ENCODE data around the gene SULT1B1. TPM values are rescaled to one million over a fixed set of nuclear protein-coding genes. Genes with fewer than 3 reads are reported as not detected.

SULT1B1 gene
- total and polyA plus RNA-seq, 2 of the 8 experiments (the other 6 are each of a cell fraction or from before 2014, with no cell fraction given) = not detected

DNA sequence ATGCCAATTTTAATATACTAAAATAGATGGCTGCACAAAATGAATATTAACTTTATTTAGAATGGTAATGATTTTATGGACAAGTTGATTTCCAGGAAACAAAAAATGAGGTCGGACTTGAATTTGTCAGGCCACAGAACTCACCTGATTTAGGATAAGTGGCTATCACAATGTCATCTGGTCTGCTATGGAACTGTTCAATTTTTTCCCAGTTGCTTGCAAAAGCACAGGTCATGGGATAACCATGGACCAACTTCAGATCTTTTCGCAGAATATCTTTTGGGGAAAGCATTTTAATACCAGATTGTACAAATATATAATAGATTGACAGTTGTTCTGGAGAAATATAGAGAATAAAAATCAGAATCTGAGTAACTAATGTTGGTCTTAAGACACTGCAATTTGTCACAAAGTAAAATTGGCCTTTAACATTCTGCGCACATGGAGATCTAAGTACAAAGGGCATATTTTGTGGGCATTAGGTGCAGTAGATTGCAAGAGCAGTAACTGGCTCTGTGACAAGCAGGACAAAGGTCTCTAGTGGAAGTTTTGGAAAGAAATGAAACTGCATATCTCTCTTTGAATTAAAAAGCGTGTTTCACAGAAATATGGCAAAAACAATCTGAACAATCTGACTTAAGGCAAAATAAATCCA is 5.4 kb downstream of the SULT1B1 start:
- FAIRE-seq (no peak), DNase-seq (ENCODE audit: low read depth in 1 of 2, low spot score in 2 of 2) (no peak)
- Histone ChIP-seq H3K27me3 (replicated peaks in 1 of 4; ENCODE audit: control insufficient read depth in 3 of 4, extremely low read depth in 1 of 4, insufficient read depth in 3 of 4, low read length in 3 of 4) (no peaks in the 10 kb centered on the region), H3K18ac (ENCODE audit: extremely low read depth, low read length) (no peak overlapping the region), H2BK15ac (ENCODE audit: low read length) (no peak overlapping the region), H4K5ac (ENCODE audit: insufficient read length, low read depth, low read length) (no peak overlapping the region), H3K23me2 (ENCODE audit: low read depth, low read length) (peaks cover 2% of the 10 kb centered on the region; the same call in 1 of the 2 replicates), H3K4me1 (replicated peaks in 1 of 4; ENCODE audit: control insufficient read depth in 3 of 4, insufficient read depth in 4 of 4, low read length in 3 of 4) (no peaks in the 10 kb centered on the region), H2AFZ (ENCODE audit: low read length) (no peak overlapping the region), H2BK5ac (ENCODE audit: low read depth, low read length) (no peak overlapping the region), H3K14ac (ENCODE audit: insufficient read length) (no peak overlapping the region), H3K4me2 (ENCODE audit: insufficient read depth in 1 of 2, low read depth in 2 of 2, low read length in 2 of 2) (no peak overlapping the region), H4K20me1 (replicated peaks in 1 of 2; ENCODE audit: control insufficient read depth in 1 of 2, insufficient read depth in 2 of 2, low read length in 2 of 2) (no peaks in the 10 kb centered on the region), H4K8ac (ENCODE audit: extremely low read depth, insufficient read depth, low read length) (no peak overlapping the region), H3K9me3 (ENCODE audit: insufficient read depth in 2 of 2, low read depth in 1 of 2, low read length in 1 of 2) (no peaks in the 10 kb centered on the region), H3K79me2 (ENCODE audit: control insufficient read depth in 1 of 2, insufficient read depth in 2 of 2, low read length in 2 of 2) (no peaks in the 10 kb centered on the region), H2BK120ac (replicated peaks; ENCODE audit: low read depth, low read length) (no peak overlapping the region), H3K27ac (ENCODE audit: low read depth, low read length) (no peak overlapping the region), H4K91ac (replicated peaks; ENCODE audit: insufficient read length, low read length) (no peak overlapping the region), H3K36me3 (ENCODE audit: control insufficient read depth in 2 of 4, insufficient read depth in 4 of 4, low read length in 3 of 4) (no peaks in the 10 kb centered on the region), H3K9ac (replicated peaks in 1 of 4; ENCODE audit: extremely low read depth in 1 of 4, low read depth in 3 of 4, low read length in 3 of 4) (no peak overlapping the region), H2BK20ac (ENCODE audit: low read length) (no peak overlapping the region), H3K23ac (ENCODE audit: insufficient read length) (no peak overlapping the region), H3K56ac (replicated peaks; ENCODE audit: insufficient read length, low read depth, low read length) (no peak overlapping the region), H3K4ac (replicated peaks; ENCODE audit: insufficient read length, low read depth, low read length) (no peak overlapping the region), H3K4me3 (ENCODE audit: extremely low read depth in 1 of 4, insufficient read depth in 2 of 4, low read depth in 3 of 4, low read length in 4 of 4) (no peak overlapping the region), H3K79me1 (ENCODE audit: low read depth, low read length) (no peaks in the 10 kb centered on the region), H2BK12ac (ENCODE audit: low read depth, low read length) (no peak overlapping the region), H2AK5ac (ENCODE audit: low read depth, low read length) (no peak overlapping the region)
- CTCF ChIA-PET (ENCODE audit: partially characterized antibody) = no interaction called here
- POLR2A ChIA-PET (ENCODE audit: partially characterized antibody) = no interaction called here
- WGBS, 2 experiments (ENCODE audit: extremely low coverage in 1 of 2, insufficient coverage in 1 of 2, insufficient read length in 1 of 2, insufficient replicate concordance in 2 of 2, low coverage in 1 of 2, low lambda C conversion rate in 2 of 2, missing lambda C conversion rate in 1 of 2) = 86% methylated on average over 4 of the region's 4 CpGs; no CpG with 5 or more reads in 1 of the 2 experiments
- TF ChIP-seq ASH2L (IDR thresholded peaks at IDR 0.05; ENCODE audit: low read length) (no peak), BCL11A (IDR thresholded peaks at IDR 0.05; ENCODE audit: low read depth in 2 of 2, low read length in 2 of 2) (no peak), GTF2F1 (IDR thresholded peaks at IDR 0.05; ENCODE audit: borderline replicate concordance, low read depth, low read length) (no peak), ZNF274 (IDR thresholded peaks at IDR 0.05; ENCODE audit: borderline replicate concordance, extremely low read depth, low read length) (no peak), SIX5 (IDR thresholded peaks at IDR 0.05; ENCODE audit: low read depth, low read length) (no peak), RXRA (IDR thresholded peaks at IDR 0.05; ENCODE audit: insufficient read depth, low read depth, low read length) (no peak), CHD1 (IDR thresholded peaks at IDR 0.05; ENCODE audit: low read depth, low read length) (no peak), TAF7 (optimal IDR thresholded peaks at IDR 0.05; ENCODE audit: borderline replicate concordance, low read depth, low read length) (no peak), SIRT6 (IDR thresholded peaks at IDR 0.05; ENCODE audit: low read length) (no peak), SP1 (IDR thresholded peaks at IDR 0.05; ENCODE audit: low read depth, low read length) (no peak), SAP30 (IDR thresholded peaks at IDR 0.05; ENCODE audit: insufficient read depth, insufficient replicate concordance, low read length) (no peak), EZH2 (IDR thresholded peaks at IDR 0.05; ENCODE audit: low read depth, low read length, severe bottlenecking) (no peak), MAFK (IDR thresholded peaks at IDR 0.05; ENCODE audit: low read depth, low read length) (no peak)
- TF ChIP-seq, protein P1, sequence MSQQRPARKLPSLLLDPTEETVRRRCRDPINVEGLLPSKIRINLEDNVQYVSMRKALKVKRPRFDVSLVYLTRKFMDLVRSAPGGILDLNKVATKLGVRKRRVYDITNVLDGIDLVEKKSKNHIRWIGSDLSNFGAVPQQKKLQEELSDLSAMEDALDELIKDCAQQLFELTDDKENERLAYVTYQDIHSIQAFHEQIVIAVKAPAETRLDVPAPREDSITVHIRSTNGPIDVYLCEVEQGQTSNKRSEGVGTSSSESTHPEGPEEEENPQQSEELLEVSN (IDR thresholded peaks at IDR 0.05) = no peak
